AG20443 (cell line): ENCODE data around the gene ERBB2.

Experiments
- DNase-seq: peaks from one replicate; pipeline ENCODE4 v3.0.0; 2012; ENCODE audit warnings: low spot score, mixed read lengths

ERBB2 gene

DNA sequence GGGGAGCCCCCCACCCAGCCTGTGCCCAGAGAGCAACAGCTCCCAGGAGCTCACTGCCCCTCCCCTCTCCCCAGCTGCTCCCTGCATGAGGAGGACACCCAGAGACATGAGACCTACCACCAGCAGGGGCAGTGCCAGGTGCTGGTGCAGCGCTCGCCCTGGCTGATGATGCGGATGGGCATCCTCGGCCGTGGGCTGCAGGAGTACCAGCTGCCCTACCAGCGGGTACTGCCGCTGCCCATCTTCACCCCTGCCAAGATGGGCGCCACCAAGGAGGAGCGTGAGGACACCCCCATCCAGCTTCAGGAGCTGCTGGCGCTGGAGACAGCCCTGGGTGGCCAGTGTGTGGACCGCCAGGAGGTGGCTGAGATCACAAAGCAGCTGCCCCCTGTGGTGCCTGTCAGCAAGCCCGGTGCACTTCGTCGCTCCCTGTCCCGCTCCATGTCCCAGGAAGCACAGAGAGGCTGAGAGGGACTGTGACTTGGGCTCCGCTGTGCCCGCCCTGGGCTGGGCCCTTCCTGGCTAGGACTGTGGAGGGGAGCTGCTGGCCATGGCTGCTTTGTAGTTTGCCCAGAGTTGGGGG, 34.1 kb upstream of the ERBB2 start:
- DNase-seq = peak; percentile 46

DNA sequence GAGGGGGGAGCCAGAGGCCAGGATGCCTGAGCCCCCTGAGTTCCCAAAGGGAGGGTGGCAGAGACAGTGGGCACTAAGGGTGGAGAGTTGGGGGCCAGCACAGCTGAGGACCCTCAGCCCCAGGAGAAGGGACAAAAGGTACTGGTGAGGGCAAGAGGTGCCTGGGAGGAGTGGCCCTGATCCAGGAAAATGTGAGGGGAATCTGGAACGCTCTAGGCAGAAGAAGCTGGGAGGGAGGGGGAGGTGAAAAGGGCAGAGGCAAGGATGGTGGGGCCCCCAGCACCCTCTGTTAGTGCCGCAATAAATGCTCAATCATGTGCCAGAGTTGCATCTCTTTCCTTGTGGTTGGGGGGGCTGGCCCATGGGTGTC, 33.6 kb upstream of the ERBB2 start:
- DNase-seq = no peak

DNA sequence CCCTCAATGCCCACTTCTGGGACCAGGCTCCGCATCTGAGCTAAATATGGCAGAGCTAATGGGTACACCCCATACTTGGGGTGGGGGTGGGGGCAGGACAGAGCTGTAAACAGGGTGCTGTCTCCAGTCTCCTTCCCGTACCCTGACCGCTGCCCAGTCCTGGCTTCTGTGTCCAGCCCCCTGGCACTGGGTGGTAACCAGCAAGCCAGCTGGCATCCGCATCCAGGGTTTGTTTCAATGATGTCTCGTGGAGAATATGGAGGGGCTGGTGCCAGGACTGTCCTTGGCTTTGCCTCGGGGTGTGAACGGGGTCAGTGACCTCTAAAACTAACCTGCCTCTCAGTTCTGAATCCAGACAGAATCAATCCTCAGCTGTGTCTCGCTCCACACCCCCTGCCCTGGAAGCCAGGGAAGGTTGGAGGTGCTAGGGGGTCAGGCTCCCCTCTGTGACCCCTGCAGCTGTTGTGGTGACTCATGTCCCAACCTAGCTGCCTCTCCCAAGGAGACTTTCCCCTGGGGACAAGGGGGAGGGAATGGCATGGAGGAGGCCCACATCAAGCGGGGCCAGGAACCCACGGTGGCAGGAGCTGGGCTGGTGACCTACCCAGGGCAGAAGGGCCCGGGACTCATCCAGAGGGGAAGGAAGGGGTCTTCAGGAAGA, 33.1 kb upstream of the ERBB2 start:
- no peak for DNase-seq

DNA sequence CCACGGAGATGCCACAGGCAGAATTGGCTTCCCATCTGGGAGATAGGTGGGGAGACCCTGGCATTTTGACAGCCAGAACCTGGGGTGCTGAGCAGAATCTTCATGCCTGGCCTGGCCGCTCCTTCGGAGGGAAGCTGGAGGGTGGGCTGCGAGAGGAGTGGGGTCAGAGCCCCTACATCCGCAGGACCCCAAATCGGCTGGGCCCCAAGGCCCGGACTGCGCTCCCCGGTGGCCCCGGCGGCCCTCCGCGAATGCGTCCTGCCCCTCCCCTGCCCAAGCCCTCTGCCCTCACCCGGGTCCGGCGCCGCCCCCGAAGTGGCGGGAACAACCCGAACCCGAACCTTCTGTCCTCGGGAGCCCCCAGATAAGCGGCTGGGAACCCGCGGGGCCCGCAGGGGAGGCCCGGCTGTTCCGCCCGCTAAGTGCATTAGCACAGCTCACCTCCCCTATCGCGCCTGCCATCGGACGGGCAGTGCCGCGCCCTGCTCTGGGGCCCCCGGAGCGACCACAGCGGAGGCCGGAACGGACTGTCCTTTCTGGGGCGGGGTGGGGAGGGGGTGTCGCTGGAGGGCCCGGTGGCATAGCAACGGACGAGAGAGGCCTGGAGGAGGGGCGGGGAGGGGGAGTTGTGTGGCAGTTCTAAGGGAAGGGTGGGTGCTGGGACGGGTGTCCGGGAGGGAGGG, 32.5 kb upstream of the ERBB2 start:
- DNase-seq = no peak

DNA sequence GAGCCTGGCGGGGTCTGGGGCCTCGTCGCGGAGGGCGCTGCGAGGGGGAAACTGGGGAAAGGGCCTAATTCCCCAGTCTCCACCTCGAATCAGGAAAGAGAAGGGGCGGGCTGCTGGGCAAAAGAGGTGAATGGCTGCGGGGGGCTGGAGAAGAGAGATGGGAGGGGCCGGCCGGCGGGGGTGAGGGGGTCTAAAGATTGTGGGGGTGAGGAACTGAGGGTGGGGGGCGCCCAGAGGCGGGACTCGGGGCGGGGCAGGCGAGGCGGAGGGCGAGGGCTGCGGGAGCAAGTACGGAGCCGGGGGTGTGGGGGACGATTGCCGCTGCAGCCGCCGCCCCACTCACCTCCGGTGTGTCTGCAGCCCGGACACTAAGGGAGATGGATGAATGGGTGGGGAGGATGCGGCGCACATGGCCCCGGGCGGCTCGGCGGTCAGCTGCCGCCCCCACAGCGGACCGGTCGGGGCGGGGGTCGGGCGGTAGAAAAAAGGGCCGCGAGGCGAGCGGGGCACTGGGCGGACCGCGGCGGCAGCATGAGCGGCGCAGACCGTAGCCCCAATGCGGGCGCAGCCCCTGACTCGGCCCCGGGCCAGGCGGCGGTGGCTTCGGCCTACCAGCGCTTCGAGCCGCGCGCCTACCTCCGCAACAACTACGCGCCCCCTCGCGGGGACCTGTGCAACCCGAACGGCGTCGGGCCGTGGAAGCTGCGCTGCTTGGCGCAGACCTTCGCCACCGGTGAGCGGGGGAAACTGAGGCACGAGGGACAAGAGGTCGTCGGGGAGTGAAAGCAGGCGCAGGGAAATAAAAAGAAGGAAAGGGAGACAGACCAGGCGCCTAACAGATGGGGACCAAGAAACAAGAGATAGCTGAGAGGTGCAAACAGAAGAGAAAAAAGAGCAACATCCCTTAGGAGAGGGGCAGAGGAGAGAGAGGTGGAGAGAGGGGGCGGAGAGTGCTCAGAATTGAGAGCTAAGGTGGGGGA, 31.6 kb upstream of the ERBB2 start, which contains the start of gene PNMT:
TSS of gene PNMT (plus strand) at position 509 of the 980 bp plus-strand sequence. CDS start at position 532, 23 bp downstream.
- DNase-seq = peak; percentile 80

DNA sequence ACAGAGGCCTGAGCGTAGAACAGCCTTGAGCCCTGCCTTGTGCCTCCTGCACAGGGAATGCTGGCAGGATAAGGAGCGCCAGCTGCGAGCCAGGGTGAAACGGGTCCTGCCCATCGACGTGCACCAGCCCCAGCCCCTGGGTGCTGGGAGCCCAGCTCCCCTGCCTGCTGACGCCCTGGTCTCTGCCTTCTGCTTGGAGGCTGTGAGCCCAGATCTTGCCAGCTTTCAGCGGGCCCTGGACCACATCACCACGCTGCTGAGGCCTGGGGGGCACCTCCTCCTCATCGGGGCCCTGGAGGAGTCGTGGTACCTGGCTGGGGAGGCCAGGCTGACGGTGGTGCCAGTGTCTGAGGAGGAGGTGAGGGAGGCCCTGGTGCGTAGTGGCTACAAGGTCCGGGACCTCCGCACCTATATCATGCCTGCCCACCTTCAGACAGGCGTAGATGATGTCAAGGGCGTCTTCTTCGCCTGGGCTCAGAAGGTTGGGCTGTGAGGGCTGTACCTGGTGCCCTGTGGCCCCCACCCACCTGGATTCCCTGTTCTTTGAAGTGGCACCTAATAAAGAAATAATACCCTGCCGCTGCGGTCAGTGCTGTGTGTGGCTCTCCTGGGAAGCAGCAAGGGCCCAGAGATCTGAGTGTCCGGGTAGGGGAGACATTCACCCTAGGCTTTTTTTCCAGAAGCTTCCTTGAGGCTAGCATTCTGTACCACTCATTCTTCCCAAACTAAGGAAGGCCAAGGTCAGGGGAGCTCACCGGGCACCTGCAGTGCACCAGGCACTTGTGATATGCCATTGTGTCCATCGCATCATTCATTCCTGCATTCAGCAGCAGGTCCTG, 29.7 kb upstream of the ERBB2 start:
- DNase-seq = no peak

DNA sequence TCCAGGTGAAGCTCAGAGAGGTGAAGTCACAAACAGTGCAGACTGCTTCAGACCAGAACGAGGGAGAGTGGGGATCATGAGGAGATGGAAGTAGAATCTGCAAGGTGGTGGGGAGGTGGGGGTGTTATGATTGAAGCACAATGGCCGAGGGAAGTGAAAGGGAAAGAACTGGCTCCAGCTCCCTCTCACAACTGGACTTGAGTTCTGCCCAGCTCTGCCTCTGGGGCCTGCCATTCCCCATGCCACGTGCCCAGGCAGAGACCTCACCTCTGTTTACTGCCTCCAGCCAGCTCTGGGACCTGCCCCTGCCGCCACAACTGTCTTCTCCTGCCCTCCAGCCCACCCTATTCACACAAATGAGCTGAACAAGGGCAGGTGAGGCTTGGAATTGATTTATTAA, 29.1 kb upstream of the ERBB2 start:
- no peak for DNase-seq

DNA sequence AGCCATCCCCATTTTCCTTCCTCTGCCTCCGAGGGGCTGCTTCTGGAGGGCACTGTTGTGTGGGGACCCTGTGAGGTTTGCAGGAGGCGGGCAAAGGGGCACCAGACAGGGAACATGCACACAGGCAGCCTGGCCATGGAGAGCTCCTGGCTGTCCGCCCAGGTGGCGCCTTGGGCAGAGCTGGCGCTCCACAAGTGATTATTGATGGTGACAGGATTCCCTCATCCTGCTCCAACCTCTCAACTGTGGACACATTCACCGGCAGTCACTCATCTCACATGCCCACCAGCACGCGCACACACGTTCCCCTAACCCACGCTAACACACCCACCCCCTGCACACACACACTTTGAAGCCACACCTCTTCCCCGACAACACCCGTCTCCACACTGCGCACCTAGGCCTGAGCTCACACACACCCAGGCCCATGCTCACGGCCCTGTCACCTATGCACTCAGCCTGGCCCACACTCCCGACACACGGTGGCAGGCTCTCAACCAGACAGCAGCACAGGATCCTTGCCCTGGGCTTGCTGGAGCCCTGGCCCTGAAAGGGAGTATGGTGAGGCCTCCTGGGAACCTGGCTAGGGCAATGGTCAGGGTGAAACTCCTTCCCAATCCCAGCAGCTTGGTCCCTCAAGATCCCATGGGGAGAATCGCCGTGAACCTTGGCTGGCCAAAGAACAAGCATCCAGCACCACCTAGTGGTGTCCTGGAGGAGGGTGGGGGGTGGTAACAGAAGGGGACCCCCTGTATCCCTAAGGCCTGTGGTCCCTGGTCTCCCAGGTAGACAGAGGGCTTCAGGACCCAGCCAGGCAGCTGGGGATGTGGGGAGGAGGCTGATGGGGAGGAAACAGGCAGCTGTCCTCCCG, 28.0 kb upstream of the ERBB2 start:
- peak; percentile 66 for DNase-seq

DNA sequence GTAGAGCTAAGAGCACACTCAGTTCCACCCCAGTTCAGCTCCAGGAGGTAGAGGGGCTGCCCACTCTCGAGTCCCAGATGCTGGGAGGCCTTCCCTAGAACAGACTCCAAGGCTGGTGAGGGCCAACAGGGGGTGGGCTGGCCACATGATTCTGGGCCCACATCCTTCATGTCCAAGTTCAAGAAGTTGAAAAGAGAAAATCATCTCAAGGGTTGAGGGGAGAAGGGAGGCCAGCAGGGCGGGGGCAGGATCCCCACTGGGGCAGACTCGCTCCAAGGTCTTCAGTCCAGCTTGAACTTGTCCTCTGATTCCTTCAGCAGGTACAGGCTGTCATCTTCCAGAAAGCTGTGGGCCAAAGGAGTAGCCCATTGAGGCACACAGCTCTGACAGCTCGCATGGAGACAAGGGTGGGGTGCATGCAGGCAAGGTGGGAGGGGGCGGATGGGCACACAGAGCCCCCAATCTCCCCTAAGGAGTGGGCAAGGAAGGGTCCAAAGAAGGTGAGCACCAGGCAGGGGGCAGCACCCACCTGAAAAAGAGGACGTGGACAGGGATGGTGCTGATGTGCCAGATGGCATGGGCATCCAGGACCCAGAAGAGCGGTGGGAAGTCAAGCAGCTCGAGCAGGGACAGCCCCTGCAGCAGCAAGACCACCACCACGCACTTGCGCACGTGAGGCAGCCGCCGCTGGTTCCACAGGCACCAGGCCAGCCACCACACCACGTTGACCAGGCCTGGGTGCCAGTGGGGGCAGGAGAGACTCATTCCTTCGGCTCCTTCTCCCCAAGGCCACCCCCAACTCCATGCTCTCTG, 27.1 kb upstream of the ERBB2 start:
- no peak for DNase-seq

DNA sequence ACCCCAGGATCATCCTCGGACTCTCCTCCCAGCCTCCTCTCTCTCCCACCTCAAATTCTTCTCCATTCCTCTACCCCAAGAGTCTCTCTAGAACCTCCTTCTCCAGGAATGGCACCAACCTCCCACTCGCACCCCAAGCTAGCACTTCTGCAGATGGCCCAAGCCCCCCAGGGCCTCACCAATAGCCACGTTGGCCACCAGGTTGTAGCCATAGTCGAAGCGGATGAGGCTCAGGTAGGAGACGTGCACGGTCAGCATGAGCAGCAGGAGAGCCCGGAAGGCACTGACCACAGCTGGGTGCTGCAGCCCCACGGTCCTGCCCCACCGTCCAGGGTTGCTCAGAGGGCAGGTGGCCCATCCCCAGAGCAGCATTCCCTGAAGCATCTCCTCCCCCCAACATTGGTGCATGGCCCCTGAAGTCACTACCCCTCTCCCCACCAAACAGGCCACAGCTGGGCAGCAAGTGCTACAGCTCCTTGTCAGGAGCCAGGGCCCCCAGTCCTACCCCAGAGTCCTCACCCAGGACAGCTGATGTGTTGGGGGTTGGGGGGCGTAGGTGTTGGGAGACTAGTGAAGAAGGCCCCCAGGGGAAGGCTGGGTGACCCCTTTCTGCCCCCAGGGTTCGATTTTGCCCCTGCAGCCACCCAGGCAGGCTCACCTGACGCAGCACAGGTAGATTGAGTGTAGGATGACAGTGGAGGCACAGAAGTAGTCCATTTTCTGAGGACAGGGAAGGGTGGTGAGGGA, 26.4 kb upstream of the ERBB2 start:
- DNase-seq = no peak

DNA sequence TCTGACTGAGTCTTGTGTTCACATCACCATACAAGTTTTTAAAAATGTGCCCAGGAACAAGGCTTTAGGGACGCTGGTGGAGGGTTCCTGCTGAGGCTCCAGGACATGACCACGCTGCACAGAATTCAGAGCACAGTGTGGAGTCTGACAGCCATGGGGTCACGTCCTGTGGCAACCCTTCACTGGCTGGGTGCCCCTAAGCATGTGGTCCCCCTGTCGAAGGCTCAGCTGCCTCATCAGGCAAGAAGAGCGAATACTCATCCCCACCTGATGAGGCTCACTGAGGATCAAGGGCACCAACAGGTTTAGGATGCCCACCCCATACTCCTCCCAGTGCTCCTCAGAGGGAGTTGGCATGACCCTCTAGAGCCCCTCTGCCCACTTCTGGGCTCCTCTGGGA, 25.7 kb upstream of the ERBB2 start:
- no peak for DNase-seq

DNA sequence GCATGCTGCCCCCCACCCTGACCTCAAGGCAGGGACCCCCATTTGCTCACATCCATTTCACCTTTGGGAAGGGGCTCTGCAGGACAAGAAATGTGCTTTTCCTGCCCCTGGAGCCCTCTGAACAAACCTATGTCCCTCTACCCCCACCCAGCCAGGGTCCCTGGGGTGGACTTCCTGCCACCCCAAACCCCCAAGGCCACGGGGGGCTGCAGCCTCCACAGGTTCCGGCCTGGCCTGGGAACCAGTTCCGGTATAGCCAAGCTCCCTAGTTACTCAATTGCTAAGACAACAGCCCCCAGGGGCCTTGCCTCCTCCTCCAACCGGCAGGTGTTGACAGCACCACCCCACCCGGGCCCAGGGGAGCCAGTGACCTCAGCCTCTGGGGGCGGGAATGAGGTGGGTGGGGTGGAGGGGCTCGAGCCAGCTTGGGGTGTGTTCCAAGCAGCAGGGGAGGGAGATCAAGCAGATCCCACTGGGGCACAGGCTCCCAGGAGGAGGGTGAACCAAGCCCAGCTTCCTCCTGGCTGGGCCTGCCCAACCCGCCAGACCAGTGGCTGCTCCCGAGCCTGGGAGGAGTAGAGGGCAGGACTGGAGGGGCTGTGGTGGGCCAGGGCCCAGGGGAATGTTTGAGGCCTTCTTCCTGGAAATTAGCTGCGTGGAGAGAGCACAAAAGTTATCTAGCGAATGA, 25.0 kb upstream of the ERBB2 start:
- DNase-seq = no peak

DNA sequence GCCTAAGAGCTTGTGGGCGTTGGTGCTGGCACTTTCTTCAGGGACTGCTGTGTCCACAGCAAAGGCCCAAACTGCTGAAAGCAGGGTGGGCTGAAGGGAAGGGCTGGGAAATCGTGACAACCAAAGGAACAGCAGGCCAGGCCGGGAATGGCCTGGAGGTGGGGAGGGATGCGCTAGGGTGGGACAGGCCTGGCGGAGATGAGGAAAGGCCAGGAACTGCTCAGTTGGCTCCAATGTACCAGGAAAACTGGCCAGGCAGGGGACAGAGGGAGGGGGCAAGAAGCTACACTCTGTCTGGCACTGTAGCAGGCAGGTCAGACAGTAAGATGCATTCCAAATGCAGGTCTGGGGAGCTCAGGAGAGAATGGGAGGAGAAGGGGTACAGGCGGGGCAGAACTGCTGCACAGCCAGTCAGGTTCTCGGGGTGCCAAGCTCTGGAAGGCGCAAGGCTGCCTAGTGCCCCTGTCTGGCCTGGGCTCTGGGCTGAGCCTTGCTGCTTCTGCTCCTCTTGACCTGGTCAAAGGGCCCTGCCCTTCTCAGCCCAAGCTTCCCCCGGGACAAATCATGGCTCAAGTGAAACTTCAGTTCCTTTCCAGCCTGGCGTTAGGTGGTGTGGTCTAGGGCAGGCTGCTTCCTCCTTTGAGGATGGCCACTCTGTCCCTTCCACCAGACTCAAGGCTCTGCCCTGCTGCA, 24.3 kb upstream of the ERBB2 start:
- no peak for DNase-seq

DNA sequence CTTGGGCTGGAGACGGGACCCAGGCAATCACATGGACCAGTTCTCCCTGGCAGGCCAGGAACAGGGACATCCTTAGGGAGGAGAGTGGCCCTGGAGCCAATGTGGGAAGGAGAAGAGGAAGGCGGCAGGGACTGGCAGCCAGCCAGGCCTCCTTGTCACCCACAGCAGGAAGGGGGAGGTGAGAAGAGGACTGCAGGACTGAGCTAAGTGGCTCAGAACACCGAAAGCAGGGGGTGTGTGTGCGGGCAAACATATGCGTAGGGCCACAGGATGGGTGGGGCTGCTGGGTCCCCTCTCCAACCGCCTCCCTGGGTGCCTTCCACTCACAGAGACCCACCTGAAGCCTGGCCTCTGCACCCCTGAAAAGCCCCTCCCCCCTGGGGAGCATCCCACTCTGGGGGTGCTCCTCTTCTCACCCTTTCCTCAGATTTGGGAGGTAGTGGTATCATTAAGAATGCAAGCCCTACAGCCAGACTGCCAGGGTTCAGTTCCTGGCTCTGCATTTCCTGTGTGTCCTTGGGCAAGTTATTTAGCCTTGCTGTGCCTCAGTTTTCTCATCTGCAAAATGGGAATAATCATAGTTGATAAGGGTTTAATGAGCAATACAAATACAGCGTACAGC, 23.6 kb upstream of the ERBB2 start:
- DNase-seq = no peak

DNA sequence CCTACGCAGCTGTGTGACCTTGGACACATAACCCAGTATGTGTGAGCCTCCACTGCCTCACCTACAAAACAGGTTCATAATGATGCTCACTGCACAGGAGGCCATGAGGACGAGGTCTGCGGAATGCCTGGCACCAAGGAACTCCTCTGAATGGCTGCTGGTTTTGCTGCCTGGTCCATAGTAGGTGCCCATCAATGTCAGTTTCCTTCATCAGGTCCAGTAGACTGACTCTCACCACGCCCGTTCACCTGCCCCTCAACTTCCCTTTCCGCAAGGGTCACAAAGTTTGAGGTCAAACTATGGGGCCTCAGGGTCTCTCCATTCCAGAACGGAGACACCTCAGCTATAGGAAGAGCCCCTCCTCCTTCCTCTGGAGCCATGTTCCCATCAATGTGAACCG, 22.8 kb upstream of the ERBB2 start:
- DNase-seq = no peak

DNA sequence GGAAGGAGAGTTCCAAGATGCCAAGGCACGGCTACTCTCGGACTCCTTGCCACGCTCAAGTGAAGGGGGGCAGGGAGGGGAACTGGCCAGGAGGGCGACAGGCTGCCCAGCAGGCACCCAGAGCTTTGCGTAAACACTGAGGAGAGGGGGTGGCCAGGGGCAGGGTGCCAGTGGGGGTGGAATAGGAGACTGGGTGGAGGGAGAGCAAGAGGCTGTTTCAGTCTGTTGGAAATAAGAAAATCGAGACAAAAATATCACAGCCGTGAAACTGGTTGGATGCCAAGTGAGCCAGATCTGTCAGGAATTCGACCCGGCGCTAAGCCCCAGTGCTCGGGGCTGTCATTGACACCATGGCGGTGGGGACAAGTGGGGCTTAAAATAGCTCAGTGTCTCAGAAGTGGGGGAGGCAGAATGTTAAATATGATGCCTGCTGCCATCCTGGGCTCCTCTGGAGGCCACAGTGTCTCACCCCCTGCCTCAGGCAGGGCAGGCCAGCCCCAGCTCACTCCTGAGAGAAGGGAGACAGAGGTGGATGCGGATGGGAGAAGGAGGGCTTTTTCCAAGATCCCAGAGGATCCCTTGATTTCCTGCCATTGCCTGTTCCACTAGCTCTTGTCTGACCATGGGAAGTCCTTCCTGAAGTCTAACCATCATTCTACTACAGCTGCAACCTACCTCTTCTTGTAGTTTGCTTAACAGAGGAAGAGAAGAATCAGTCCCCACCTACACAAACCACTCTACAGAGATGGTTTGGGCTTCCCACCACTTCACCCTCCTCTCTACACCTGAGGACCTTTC, 22.1 kb upstream of the ERBB2 start:
- no peak for DNase-seq
